ENCODE results near the gene HOXB5.

HOXB5 gene

GRCh38 chr17:48544349-48545021, 49.1 kb downstream of the HOXB5 start:
- H3K4me3 ChIP-seq (ENCODE audit: low read depth, low read length) = no peak overlapping the region
- DNase-seq (ENCODE audit: low read depth) = no peak
- TF ChIP-seq MYC (IDR thresholded peaks at IDR 0.05; ENCODE audit: low read depth, low read length) (no peak), POLR2A (IDR thresholded peaks at IDR 0.05; ENCODE audit: extremely low read depth, insufficient read length) (no peak)
- TF ChIP-seq, protein P1, sequence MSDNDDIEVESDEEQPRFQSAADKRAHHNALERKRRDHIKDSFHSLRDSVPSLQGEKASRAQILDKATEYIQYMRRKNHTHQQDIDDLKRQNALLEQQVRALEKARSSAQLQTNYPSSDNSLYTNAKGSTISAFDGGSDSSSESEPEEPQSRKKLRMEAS (IDR thresholded peaks at IDR 0.05; ENCODE audit: low read depth, low read length) = no peak
- TF ChIP-seq, protein P2, sequence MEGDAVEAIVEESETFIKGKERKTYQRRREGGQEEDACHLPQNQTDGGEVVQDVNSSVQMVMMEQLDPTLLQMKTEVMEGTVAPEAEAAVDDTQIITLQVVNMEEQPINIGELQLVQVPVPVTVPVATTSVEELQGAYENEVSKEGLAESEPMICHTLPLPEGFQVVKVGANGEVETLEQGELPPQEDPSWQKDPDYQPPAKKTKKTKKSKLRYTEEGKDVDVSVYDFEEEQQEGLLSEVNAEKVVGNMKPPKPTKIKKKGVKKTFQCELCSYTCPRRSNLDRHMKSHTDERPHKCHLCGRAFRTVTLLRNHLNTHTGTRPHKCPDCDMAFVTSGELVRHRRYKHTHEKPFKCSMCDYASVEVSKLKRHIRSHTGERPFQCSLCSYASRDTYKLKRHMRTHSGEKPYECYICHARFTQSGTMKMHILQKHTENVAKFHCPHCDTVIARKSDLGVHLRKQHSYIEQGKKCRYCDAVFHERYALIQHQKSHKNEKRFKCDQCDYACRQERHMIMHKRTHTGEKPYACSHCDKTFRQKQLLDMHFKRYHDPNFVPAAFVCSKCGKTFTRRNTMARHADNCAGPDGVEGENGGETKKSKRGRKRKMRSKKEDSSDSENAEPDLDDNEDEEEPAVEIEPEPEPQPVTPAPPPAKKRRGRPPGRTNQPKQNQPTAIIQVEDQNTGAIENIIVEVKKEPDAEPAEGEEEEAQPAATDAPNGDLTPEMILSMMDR (IDR thresholded peaks at IDR 0.05; ENCODE audit: low read depth, low read length) = no peak

GRCh38 chr17:48543854-48544348, 49.7 kb downstream of the HOXB5 start:
- TF ChIP-seq POLR2A (IDR thresholded peaks at IDR 0.05; ENCODE audit: extremely low read depth, insufficient read length) = no peak
- TF ChIP-seq, protein P1 (IDR thresholded peaks at IDR 0.05; ENCODE audit: low read depth, low read length) = no peak
- TF ChIP-seq, protein P2 (IDR thresholded peaks at IDR 0.05; ENCODE audit: low read depth, low read length) = no peak
- TF ChIP-seq MYC (IDR thresholded peaks at IDR 0.05; ENCODE audit: low read depth, low read length) = no peak
- H3K4me3 ChIP-seq (ENCODE audit: low read depth, low read length) = no peak overlapping the region
- no peak for DNase-seq (ENCODE audit: low read depth)

DNA sequence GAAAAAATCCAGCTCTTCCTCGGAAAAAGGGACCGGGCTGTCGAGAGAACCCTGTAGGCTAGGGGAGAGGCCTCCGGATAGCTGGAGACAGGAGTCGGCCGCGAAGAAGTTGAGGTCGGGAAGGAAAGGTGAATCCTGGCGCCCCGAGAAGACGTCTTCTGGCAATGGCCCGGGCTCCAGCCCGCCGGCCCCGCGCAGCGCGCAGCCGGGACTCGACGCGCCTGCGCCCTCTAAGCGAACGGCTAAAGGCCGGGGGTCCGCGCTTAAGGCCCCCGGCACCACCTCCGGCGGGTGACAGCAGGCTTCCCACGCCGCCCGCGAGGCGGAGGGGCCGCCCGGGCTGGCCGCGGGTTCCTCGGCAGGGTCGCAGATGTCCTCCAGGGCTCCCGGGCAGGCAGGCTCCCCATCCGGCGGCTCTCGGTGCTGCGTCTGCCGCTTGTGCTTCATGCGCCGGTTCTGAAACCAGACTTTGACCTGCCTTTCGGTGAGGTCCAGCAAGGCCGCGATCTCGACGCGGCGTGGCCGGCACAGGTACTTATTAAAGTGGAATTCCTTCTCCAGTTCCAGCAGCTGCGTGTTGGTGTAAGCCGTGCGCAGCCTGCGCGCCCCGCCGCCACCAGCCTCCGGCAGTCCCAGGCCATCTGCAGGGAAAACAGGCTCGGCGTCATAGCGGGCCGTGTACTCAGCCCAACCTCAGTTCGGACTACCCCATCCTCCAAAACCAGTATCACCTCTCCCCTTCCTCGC, 50.3 kb downstream of the HOXB5 start:
- no peak overlapping the region for H3K4me3 ChIP-seq (ENCODE audit: low read depth, low read length)
- TF ChIP-seq, protein P2 (IDR thresholded peaks at IDR 0.05; ENCODE audit: low read depth, low read length) = no peak
- TF ChIP-seq, protein P1 (IDR thresholded peaks at IDR 0.05; ENCODE audit: low read depth, low read length) = no peak
- TF ChIP-seq MYC (IDR thresholded peaks at IDR 0.05; ENCODE audit: low read depth, low read length) = no peak
- TF ChIP-seq POLR2A (IDR thresholded peaks at IDR 0.05; ENCODE audit: extremely low read depth, insufficient read length) = no peak
- DNase-seq (ENCODE audit: low read depth) = no peak

- no peak for DNase-seq (ENCODE audit: low read depth)
- H3K4me3 ChIP-seq (ENCODE audit: low read depth, low read length) = no peak overlapping the region
- TF ChIP-seq MYC (IDR thresholded peaks at IDR 0.05; ENCODE audit: low read depth, low read length) = no peak
- TF ChIP-seq, protein P2 (IDR thresholded peaks at IDR 0.05; ENCODE audit: low read depth, low read length) = no peak
- TF ChIP-seq, protein P1 (IDR thresholded peaks at IDR 0.05; ENCODE audit: low read depth, low read length) = no peak
- TF ChIP-seq POLR2A (IDR thresholded peaks at IDR 0.05; ENCODE audit: extremely low read depth, insufficient read length) = no peak
These were observed 50.9 kb downstream of the HOXB5 start for GRCh38 chr17:48542698-48543106.

GRCh38 chr17:48542114-48542656, 51.4 kb downstream of the HOXB5 start:
- H3K4me3 ChIP-seq (ENCODE audit: low read depth, low read length) = no peak overlapping the region
- DNase-seq (ENCODE audit: low read depth) = no peak
- TF ChIP-seq POLR2A (IDR thresholded peaks at IDR 0.05; ENCODE audit: extremely low read depth, insufficient read length) = no peak
- TF ChIP-seq, protein P2 (IDR thresholded peaks at IDR 0.05; ENCODE audit: low read depth, low read length) = no peak
- no peak for TF ChIP-seq MYC (IDR thresholded peaks at IDR 0.05; ENCODE audit: low read depth, low read length)
- TF ChIP-seq, protein P1 (IDR thresholded peaks at IDR 0.05; ENCODE audit: low read depth, low read length) = no peak

Data from NB4 (cell line).